ENCODE measurements around the gene NTSR1.

- TF ChIP-seq CTCF (IDR thresholded peaks at IDR 0.05) (no peak), TCF7L2 (IDR thresholded peaks at IDR 0.05; ENCODE audit: low read depth, low read length) (no peak), SIN3A (IDR thresholded peaks at IDR 0.05; ENCODE audit: borderline replicate concordance, insufficient read depth, low read depth, low read length) (no peak), POLR2AphosphoS5 (IDR thresholded peaks at IDR 0.05; ENCODE audit: low read depth, low read length) (no peak)
These were observed 56.9 kb downstream of the NTSR1 start for GRCh38 chr20:62765432-62766070.

Data from Panc1 (cell line).